MCF 10A (cell line): ENCODE measurements around the gene ZNF804B. TPM values are rescaled to one million over a fixed set of nuclear protein-coding genes. Genes with fewer than 3 reads are reported as not detected.

Experiments
- BruUV-seq: library from RNA; stranded (reverse); fragments of 400-500 nt; replicated peaks from 2 replicates; lab custom pipeline; 2021; lab: Mats Ljungman, UMichigan
- CTCF ChIA-PET: fragments of 300-600 bp; sonication (Branson Sonifier 250); formaldehyde crosslinking; extraction: SDS; loops from one replicate; lab custom pipeline; 2021; ENCODE audit warnings: antibody characterized with exemption, inconsistent platforms; lab: Yijun Ruan, JAX
- POLR2A ChIA-PET: fragments of 300-600, 350-650 bp; sonication (Branson Sonifier 250); formaldehyde crosslinking; extraction: SDS; loops from one replicate; lab custom pipeline; 2020; ENCODE audit warnings: antibody characterized with exemption, inconsistent platforms; lab: Yijun Ruan, JAX
- DNase-seq: peaks from one replicate; pipeline ENCODE4 v3.0.0-alpha.2; 2018; ENCODE audit not compliant: unreplicated experiment
- H3K27ac Mint-ChIP-seq: one replicate; pipeline ENCODE4 v1.8.0; 2022; ENCODE audit warnings: mild to moderate bottlenecking, low read depth, mixed read lengths; ENCODE audit not compliant: unreplicated experiment
- H3K27me3 Mint-ChIP-seq: one replicate; pipeline ENCODE4 v1.8.0; 2022; ENCODE audit warnings: mixed read lengths; ENCODE audit not compliant: insufficient read depth, unreplicated experiment
- H3K36me3 Mint-ChIP-seq: one replicate; pipeline ENCODE4 v1.8.0; 2022; ENCODE audit warnings: mild to moderate bottlenecking, moderate library complexity, mixed read lengths; ENCODE audit not compliant: insufficient read depth, unreplicated experiment
- H3K4me1 Mint-ChIP-seq: one replicate; pipeline ENCODE4 v1.8.0; 2022; ENCODE audit warnings: mixed read lengths; ENCODE audit not compliant: insufficient read depth, unreplicated experiment
- H3K4me3 Mint-ChIP-seq: one replicate; pipeline ENCODE4 v1.8.0; 2022; ENCODE audit warnings: mild to moderate bottlenecking, moderate library complexity, mixed read lengths; ENCODE audit not compliant: unreplicated experiment
- H3K9me3 Mint-ChIP-seq: one replicate; pipeline ENCODE4 v1.8.0; 2022; ENCODE audit warnings: mixed read lengths; ENCODE audit not compliant: unreplicated experiment
- intact Hi-C: fragments of 100-400 bp; cut with micrococcal nuclease; formaldehyde crosslinking; loops from 2 replicates; pipeline ENCODE4 v1.14.1; 2022
- total RNA-seq: library from RNA; stranded (reverse); gene quantifications from 2 replicates; pipeline ENCODE4 v1.2.3, GENCODE V29; 2022
- TF ChIP-seq, protein P1 (sequence below): fragments of 200-600 bp; IDR thresholded peaks from one replicate; pipeline ENCODE4 v1.8.0; 2022; ENCODE audit warnings: antibody characterized with exemption, mild to moderate bottlenecking; ENCODE audit not compliant: unreplicated experiment

ZNF804B gene
- total RNA-seq, 1 experiment from 2014 or later = not detected

DNA sequence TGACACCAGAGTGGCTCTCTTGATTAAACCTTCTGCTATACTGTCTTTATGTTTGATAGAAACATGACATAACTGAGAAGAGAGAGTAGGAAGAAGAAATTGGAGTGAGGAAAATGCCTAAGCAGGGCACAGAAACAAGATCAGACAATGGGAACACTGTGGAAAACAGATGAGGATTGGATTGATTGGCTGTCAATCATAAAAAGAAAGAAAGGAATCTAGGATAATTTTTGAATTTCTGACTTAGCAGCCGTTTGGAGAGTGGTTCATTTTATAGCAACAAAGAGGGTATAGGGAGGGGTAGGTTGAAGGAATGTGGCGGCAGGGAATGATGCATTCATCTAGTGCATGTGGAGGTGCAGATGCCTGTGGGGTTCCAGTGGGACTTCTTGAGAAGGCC, 28.3 kb downstream of the ZNF804B start:
- no TSS peak for BruUV-seq
- POLR2A ChIA-PET = no interaction called here

DNA sequence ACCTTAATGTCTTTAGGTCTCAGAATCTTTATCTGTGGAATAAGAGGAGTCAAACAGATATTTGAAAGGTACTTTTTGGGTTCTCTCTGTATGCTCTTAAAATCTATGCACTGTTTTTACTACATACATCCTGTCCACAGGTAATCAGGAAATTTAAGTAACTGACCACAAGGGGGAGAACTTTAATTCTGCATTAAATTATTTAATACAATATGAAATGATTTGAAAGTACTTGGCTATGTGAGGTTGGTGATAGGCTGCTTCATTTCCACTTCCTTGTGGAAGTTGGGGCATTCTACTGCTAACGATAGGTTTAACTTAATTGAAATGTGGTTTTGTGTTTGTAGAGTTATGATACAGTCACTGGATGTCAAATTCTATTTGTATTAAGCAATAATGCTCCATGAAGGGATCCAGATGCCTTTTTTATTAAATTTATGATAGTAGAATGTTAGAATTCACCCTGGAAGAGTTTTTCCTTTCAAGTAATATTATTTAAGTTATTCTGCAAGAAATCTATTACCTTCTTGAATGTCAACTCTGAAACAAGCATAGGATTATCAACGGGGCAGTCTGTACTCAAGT, 30.1 kb downstream of the ZNF804B start:
- H3K4me3 Mint-ChIP-seq = no peak overlapping the region
- H3K9me3 Mint-ChIP-seq = no peaks in the 10 kb centered on the region
- CTCF ChIA-PET = interaction anchor here (0.6 to 3.1 kb wide), 4 partner anchors 11 to 1316 kb away, joined by 3 to 19 read pairs (median 4); no protein-coding TSS in a partner anchor
- BruUV-seq = no TSS peak
- H3K27ac Mint-ChIP-seq = no peak overlapping the region
- no peaks in the 10 kb centered on the region for H3K36me3 Mint-ChIP-seq
- intact Hi-C loops = loop anchor here (10.0 kb wide), 1 partner anchor 1325 kb away; no protein-coding TSS in a partner anchor
- H3K4me1 Mint-ChIP-seq = no peaks in the 10 kb centered on the region
- POLR2A ChIA-PET = no interaction called here
- peak; percentile 38 for DNase-seq
- peaks cover 53% of the 10 kb centered on the region for H3K27me3 Mint-ChIP-seq
- TF ChIP-seq, protein P1, sequence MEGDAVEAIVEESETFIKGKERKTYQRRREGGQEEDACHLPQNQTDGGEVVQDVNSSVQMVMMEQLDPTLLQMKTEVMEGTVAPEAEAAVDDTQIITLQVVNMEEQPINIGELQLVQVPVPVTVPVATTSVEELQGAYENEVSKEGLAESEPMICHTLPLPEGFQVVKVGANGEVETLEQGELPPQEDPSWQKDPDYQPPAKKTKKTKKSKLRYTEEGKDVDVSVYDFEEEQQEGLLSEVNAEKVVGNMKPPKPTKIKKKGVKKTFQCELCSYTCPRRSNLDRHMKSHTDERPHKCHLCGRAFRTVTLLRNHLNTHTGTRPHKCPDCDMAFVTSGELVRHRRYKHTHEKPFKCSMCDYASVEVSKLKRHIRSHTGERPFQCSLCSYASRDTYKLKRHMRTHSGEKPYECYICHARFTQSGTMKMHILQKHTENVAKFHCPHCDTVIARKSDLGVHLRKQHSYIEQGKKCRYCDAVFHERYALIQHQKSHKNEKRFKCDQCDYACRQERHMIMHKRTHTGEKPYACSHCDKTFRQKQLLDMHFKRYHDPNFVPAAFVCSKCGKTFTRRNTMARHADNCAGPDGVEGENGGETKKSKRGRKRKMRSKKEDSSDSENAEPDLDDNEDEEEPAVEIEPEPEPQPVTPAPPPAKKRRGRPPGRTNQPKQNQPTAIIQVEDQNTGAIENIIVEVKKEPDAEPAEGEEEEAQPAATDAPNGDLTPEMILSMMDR = peak; percentile 46

More for the DNA sequence above, 28.3 kb downstream of the ZNF804B start:
- TF ChIP-seq, protein P1 = no peak
- intact Hi-C loops = loop anchor here (10.0 kb wide), 1 partner anchor 1327 kb away; no protein-coding TSS in a partner anchor
- DNase-seq = no peak
- Mint-ChIP-seq H3K36me3 (no peaks in the 10 kb centered on the region), H3K4me3 (no peak overlapping the region), H3K27ac (no peak overlapping the region), H3K27me3 (peaks cover 55% of the 10 kb centered on the region), H3K9me3 (no peaks in the 10 kb centered on the region), H3K4me1 (no peaks in the 10 kb centered on the region)
- CTCF ChIA-PET = interaction anchor here (0.7 kb wide), 1 partner anchor 544 kb away, joined by 3 read pairs; no protein-coding TSS in a partner anchor

DNA sequence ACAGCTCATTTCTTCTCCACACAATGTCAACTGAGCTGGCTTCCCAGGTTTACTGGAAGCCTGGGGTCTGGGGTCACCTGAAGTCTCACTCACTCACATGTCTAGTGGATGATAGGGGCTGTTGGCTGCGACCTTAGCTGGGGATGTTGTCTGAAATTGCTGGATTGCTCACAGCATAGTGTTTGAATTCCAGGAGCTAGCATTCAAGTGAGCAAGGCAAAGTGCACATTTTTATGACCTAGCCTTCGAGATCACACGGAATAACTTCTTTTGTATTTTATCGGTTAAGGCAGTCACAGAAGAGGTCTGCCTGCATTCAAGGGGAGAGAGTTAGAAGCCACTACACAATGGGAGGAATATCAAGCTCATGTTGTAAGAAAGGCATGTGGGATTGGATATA, 32.4 kb downstream of the ZNF804B start:
- no peak for DNase-seq
- CTCF ChIA-PET = interaction anchor here (0.7 to 3.1 kb wide), 4 partner anchors 10 to 831 kb away, joined by 3 to 19 read pairs (median 5); no protein-coding TSS in a partner anchor
- no TSS peak for BruUV-seq
- TF ChIP-seq, protein P1 = no peak
- Mint-ChIP-seq H3K36me3 (no peaks in the 10 kb centered on the region), H3K27me3 (peaks cover 52% of the 10 kb centered on the region), H3K9me3 (no peaks in the 10 kb centered on the region), H3K27ac (no peak overlapping the region), H3K4me3 (no peak overlapping the region), H3K4me1 (no peaks in the 10 kb centered on the region)
- intact Hi-C loops = no loop called here
- POLR2A ChIA-PET = no interaction called here

DNA sequence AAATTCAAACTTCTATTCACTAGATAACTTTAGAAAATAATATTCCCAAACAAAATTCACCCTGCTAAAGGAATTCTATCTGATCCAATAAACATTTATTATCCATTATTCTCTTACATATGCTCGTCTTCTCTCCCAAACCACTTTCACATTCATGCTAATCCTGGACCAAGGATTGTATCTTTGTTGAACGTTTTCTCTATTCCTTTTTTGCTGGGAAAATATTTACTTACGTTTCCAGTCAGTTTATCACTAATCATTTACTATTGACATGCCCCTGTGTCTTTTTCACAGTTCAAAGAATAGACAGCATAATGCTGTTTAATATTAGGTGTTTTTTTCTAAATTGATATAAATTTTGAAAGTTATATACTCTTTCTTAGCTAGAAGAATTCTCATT, 32.9 kb downstream of the ZNF804B start:
- no peak for DNase-seq
- CTCF ChIA-PET = interaction anchor here (2.4 to 3.1 kb wide), 2 partner anchors 11 to 14 kb away, joined by 5 to 19 read pairs; no protein-coding TSS in a partner anchor
- intact Hi-C loops = no loop called here
- POLR2A ChIA-PET = no interaction called here
- BruUV-seq = no TSS peak
- Mint-ChIP-seq H3K4me3 (no peak overlapping the region), H3K9me3 (no peaks in the 10 kb centered on the region), H3K27me3 (peaks cover 52% of the 10 kb centered on the region), H3K36me3 (no peaks in the 10 kb centered on the region), H3K4me1 (no peaks in the 10 kb centered on the region), H3K27ac (no peak overlapping the region)
- TF ChIP-seq, protein P1 = no peak
